ENCODE results near the gene LIPC.
A peak's percentile ranks its signal among the peaks of the same experiment; 100 is the strongest.

LIPC gene

GRCh38 chr15:58419803-58420524, 11.8 kb upstream of the LIPC start:
- no peak overlapping the region for H3K4me3 ChIP-seq (ENCODE audit: low read depth, low read length)
- TF ChIP-seq CTCF (IDR thresholded peaks at IDR 0.05; ENCODE audit: low read depth, low read length) = no peak
- in situ Hi-C loops (cut with HindIII; ENCODE audit: low sequenced_read_pairs) = no loop called here
- no peak for DNase-seq (ENCODE audit: low read depth, low spot score)

GRCh38 chr15:58420579-58421043, 11.2 kb upstream of the LIPC start:
- in situ Hi-C loops (cut with HindIII; ENCODE audit: low sequenced_read_pairs) = no loop called here
- DNase-seq (ENCODE audit: low read depth, low spot score) = no peak
- TF ChIP-seq CTCF (IDR thresholded peaks at IDR 0.05; ENCODE audit: low read depth, low read length) = no peak
- no peak overlapping the region for H3K4me3 ChIP-seq (ENCODE audit: low read depth, low read length)

GRCh38 chr15:58423205-58423604, 8.6 kb upstream of the LIPC start:
- in situ Hi-C loops (cut with HindIII; ENCODE audit: low sequenced_read_pairs) = no loop called here
- no peak overlapping the region for H3K4me3 ChIP-seq (ENCODE audit: low read depth, low read length)
- DNase-seq (ENCODE audit: low read depth, low spot score) = no peak
- no peak for TF ChIP-seq CTCF (IDR thresholded peaks at IDR 0.05; ENCODE audit: low read depth, low read length)

GRCh38 chr15:58423831-58424608, 7.8 kb upstream of the LIPC start:
- TF ChIP-seq CTCF (IDR thresholded peaks at IDR 0.05; ENCODE audit: low read depth, low read length) = no peak
- no peak overlapping the region for H3K4me3 ChIP-seq (ENCODE audit: low read depth, low read length)
- in situ Hi-C loops (cut with HindIII; ENCODE audit: low sequenced_read_pairs) = no loop called here
- DNase-seq (ENCODE audit: low read depth, low spot score) = peak; percentile 40

GRCh38 chr15:58424722-58425121, 7.1 kb upstream of the LIPC start:
- no peak for TF ChIP-seq CTCF (IDR thresholded peaks at IDR 0.05; ENCODE audit: low read depth, low read length)
- no peak for DNase-seq (ENCODE audit: low read depth, low spot score)
- H3K4me3 ChIP-seq (ENCODE audit: low read depth, low read length) = no peak overlapping the region
- in situ Hi-C loops (cut with HindIII; ENCODE audit: low sequenced_read_pairs) = no loop called here

GRCh38 chr15:58425185-58425584, 6.6 kb upstream of the LIPC start:
- H3K4me3 ChIP-seq (ENCODE audit: low read depth, low read length) = no peak overlapping the region
- no peak for TF ChIP-seq CTCF (IDR thresholded peaks at IDR 0.05; ENCODE audit: low read depth, low read length)
- in situ Hi-C loops (cut with HindIII; ENCODE audit: low sequenced_read_pairs) = no loop called here
- DNase-seq (ENCODE audit: low read depth, low spot score) = no peak
